OCI-LY7 (cell line): ENCODE measurements around the gene SPRR5. TPM values are rescaled to one million over a fixed set of nuclear protein-coding genes. Genes with fewer than 3 reads are reported as not detected.

Source experiments
- BruUV-seq: library from RNA; stranded (reverse); fragments of 400-500 nt; replicated peaks from 2 replicates; lab custom pipeline; 2021; lab: Mats Ljungman, UMichigan
- CTCF ChIA-PET: fragments of 300-600 bp; sonication (Branson Sonifier 250); formaldehyde crosslinking; loops from one replicate; lab custom pipeline; 2022; ENCODE audit warnings: antibody characterized with exemption; ENCODE audit not compliant: unreplicated experiment; lab: Charles Lee
- POLR2A ChIA-PET: fragments of 300-600 bp; sonication (Branson Sonifier 250); formaldehyde crosslinking; loops from one replicate; lab custom pipeline; 2022; ENCODE audit warnings: antibody characterized with exemption; lab: Charles Lee
- DNase-seq: peaks from one replicate; pipeline ENCODE4 v3.0.0-alpha.2; 2015; ENCODE audit warnings: low spot score
- H2AFZ ChIP-seq: fragments of 200-600 bp; sonication (generic), shearing (Covaris generic); 2 replicates; pipeline ENCODE4 v1.6.1; 2014; ENCODE audit warnings: mild to moderate bottlenecking, antibody characterized with exemption, low read length, moderate library complexity
- H3K27ac ChIP-seq: fragments of 200-600 bp; sonication (generic); 2 replicates; pipeline ENCODE4 v1.5.1; 2014; ENCODE audit warnings: mixed run types, low read depth, mild to moderate bottlenecking, moderate library complexity, low read length, inconsistent platforms; ENCODE audit not compliant: poor library complexity, severe bottlenecking
- H3K36me3 ChIP-seq: fragments of 200-600 bp; sonication (generic); 2 replicates; pipeline ENCODE4 v1.6.1; 2014; ENCODE audit warnings: mild to moderate bottlenecking, antibody characterized with exemption, low read length, moderate library complexity, mixed read lengths; ENCODE audit not compliant: insufficient read depth
- H3K4me1 ChIP-seq: fragments of 200-600 bp; sonication (generic); 2 replicates; pipeline ENCODE4 v1.5.1; 2014; ENCODE audit warnings: mild to moderate bottlenecking, low read length; ENCODE audit not compliant: insufficient read depth, poor library complexity, severe bottlenecking
- H3K4me2 ChIP-seq: fragments of 200-600 bp; sonication (generic); 2 replicates; pipeline ENCODE4 v1.6.1; 2014; ENCODE audit warnings: mild to moderate bottlenecking, low read length
- H3K4me3 ChIP-seq: fragments of 200-600 bp; sonication (generic); 2 replicates; pipeline ENCODE4 v1.5.1; 2014; ENCODE audit warnings: mild to moderate bottlenecking, low read depth, low read length; ENCODE audit not compliant: poor library complexity, severe bottlenecking
- H3K79me2 ChIP-seq: fragments of 200-600 bp; sonication (generic); 2 replicates; pipeline ENCODE4 v1.6.1; 2016; ENCODE audit warnings: low read depth, mild to moderate bottlenecking, low read length, moderate library complexity, mixed read lengths; ENCODE audit not compliant: insufficient read depth
- H3K9me2 ChIP-seq: fragments of 200-600 bp; sonication (generic); 2 replicates; pipeline ENCODE4 v1.6.1; 2016; ENCODE audit warnings: mild to moderate bottlenecking, low read length, mixed read lengths; ENCODE audit not compliant: insufficient read depth
- H3K9me3 ChIP-seq: fragments of 200-600 bp; sonication (generic); 2 replicates; pipeline ENCODE4 v1.6.1; 2014; ENCODE audit warnings: mild to moderate bottlenecking, mixed run types, low read length, mixed read lengths
- H4K20me1 ChIP-seq: fragments of 200-600 bp; sonication (generic); 2 replicates; pipeline ENCODE4 v1.6.1; 2014; ENCODE audit warnings: mild to moderate bottlenecking, antibody characterized with exemption, low read length, moderate library complexity, mixed read lengths; ENCODE audit not compliant: insufficient read depth
- EZH2phosphoT487 ChIP-seq: fragments of 200-600 bp; sonication (generic); IDR thresholded peaks from 2 replicates; pipeline ENCODE4 v1.6.1; 2018; ENCODE audit warnings: low read depth, borderline replicate concordance, mild to moderate bottlenecking, mixed run types, antibody characterized with exemption, low read length, moderate library complexity, mixed read lengths
- intact Hi-C: fragments of 100-400 bp; cut with micrococcal nuclease; formaldehyde crosslinking; loops from one replicate; pipeline ENCODE4 v1.10.0; 2022; ENCODE audit not compliant: unreplicated experiment
- total RNA-seq, 2 experiments: library from RNA; depleted of rRNA in 1 of 2; stranded (reverse); fragments of >200 nt in 1 of 2; shearing (Covaris generic) in 1 of 2; gene quantifications; 2 replicates each; pipeline ENCODE4 v1.2.3, GENCODE V29; 2014 to 2022
- TF ChIP-seq, protein P1 (sequence below): fragments of 200-600 bp; sonication (generic); conservative IDR thresholded peaks from 2 replicates; pipeline ENCODE4 v1.5.1; 2014; ENCODE audit warnings: mild to moderate bottlenecking, antibody characterized with exemption, low read length, moderate library complexity, mixed read lengths

The SPRR5 gene
- total RNA-seq, 2 experiments from 2014 or later: not detected

GRCh38 chr1:152983234-152983633, 36.2 kb downstream of the SPRR5 start:
- Histone ChIP-seq H2AFZ (no peak overlapping the region), H3K4me2 (no peak overlapping the region), H3K36me3 (no peaks in the 10 kb centered on the region), H3K9me3 (no peaks in the 10 kb centered on the region), H3K9me2 (no peaks in the 10 kb centered on the region), H3K4me1 (no peaks in the 10 kb centered on the region), H3K79me2 (no peaks in the 10 kb centered on the region), H3K4me3 (no peak overlapping the region), H4K20me1 (no peaks in the 10 kb centered on the region), H3K27ac (no peak overlapping the region)
- DNase-seq: no peak
- ChIA-PET POLR2A (no interaction called here), CTCF (no interaction called here)
- no TSS peak for BruUV-seq
- no peak for TF ChIP-seq EZH2phosphoT487
- TF ChIP-seq, protein P1, sequence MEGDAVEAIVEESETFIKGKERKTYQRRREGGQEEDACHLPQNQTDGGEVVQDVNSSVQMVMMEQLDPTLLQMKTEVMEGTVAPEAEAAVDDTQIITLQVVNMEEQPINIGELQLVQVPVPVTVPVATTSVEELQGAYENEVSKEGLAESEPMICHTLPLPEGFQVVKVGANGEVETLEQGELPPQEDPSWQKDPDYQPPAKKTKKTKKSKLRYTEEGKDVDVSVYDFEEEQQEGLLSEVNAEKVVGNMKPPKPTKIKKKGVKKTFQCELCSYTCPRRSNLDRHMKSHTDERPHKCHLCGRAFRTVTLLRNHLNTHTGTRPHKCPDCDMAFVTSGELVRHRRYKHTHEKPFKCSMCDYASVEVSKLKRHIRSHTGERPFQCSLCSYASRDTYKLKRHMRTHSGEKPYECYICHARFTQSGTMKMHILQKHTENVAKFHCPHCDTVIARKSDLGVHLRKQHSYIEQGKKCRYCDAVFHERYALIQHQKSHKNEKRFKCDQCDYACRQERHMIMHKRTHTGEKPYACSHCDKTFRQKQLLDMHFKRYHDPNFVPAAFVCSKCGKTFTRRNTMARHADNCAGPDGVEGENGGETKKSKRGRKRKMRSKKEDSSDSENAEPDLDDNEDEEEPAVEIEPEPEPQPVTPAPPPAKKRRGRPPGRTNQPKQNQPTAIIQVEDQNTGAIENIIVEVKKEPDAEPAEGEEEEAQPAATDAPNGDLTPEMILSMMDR: no peak
- intact Hi-C loops: no loop called here

- no peak for DNase-seq
- POLR2A ChIA-PET: no interaction called here
- no peaks in the 10 kb centered on the region for H3K36me3 ChIP-seq
- intact Hi-C loops: no loop called here
- H4K20me1 ChIP-seq: no peaks in the 10 kb centered on the region
- no peaks in the 10 kb centered on the region for H3K4me1 ChIP-seq
- no peaks in the 10 kb centered on the region for H3K9me2 ChIP-seq
- TF ChIP-seq EZH2phosphoT487: no peak
- TF ChIP-seq, protein P1: no peak
- H3K4me2 ChIP-seq: no peak within 1 kb of the TSS
- no TSS peak for BruUV-seq
- no peaks in the 10 kb centered on the region for H3K79me2 ChIP-seq
- CTCF ChIA-PET: no interaction called here
- no peak within 1 kb of the TSS for H3K27ac ChIP-seq
- no peaks in the 10 kb centered on the region for H3K9me3 ChIP-seq
- no peak within 1 kb of the TSS for H2AFZ ChIP-seq
- H3K4me3 ChIP-seq: no peak within 1 kb of the TSS
Measured at GRCh38 chr1:152983743-152984142, 36.7 kb downstream of the SPRR5 start, which contains the start of gene SPRR1A. SPRR1A (plus strand) TSS chr1:152984081; CDS start chr1:152985231, 1,150 bp downstream.

GRCh38 chr1:152986578-152986977, 39.6 kb downstream of the SPRR5 start:
- CTCF ChIA-PET: no interaction called here
- no TSS peak for BruUV-seq
- no peaks in the 10 kb centered on the region for H4K20me1 ChIP-seq

More at GRCh38 chr1:152986578-152986977, 39.6 kb downstream of the SPRR5 start:
- H3K9me2 ChIP-seq: no peaks in the 10 kb centered on the region
- TF ChIP-seq, protein P1: no peak
- no peak for TF ChIP-seq EZH2phosphoT487
- H3K4me1 ChIP-seq: no peaks in the 10 kb centered on the region
- DNase-seq: no peak
- H3K4me2 ChIP-seq: no peak overlapping the region
- intact Hi-C loops: no loop called here
- H3K27ac ChIP-seq: no peak overlapping the region
- POLR2A ChIA-PET: no interaction called here
- H2AFZ ChIP-seq: no peak overlapping the region
- no peaks in the 10 kb centered on the region for H3K79me2 ChIP-seq
- no peaks in the 10 kb centered on the region for H3K9me3 ChIP-seq
- no peaks in the 10 kb centered on the region for H3K36me3 ChIP-seq
- H3K4me3 ChIP-seq: no peak overlapping the region
